K562 (cell line): Measurements from ENCODE around the gene OLFML2A. TPM values are rescaled to one million over a fixed set of nuclear protein-coding genes. Genes with fewer than 3 reads are reported as not detected.

Experiments
- ATAC-seq: fragments of 200-7000 bp; cut with Tn5 transposase; 3 replicates; pipeline ENCODE4 v1.9.1; 2020; ENCODE audit warnings: moderate library complexity
- BruUV-seq: library from RNA; stranded (reverse); fragments of 400-500 nt; replicated peaks from 2 replicates; lab custom pipeline; 2021; lab: Mats Ljungman, UMichigan
- CTCF ChIA-PET: fragments of 300-600 bp; formaldehyde crosslinking; extraction: SDS; loops from one replicate; lab custom pipeline; 2021; ENCODE audit warnings: low intra/inter-chr PET ratio; lab: Yijun Ruan, JAX
- POLR2A ChIA-PET: fragments of 300-600, 350-650 bp; sonication (Branson Sonifier 250); formaldehyde crosslinking; extraction: SDS; loops from one replicate; lab custom pipeline; 2021; ENCODE audit warnings: antibody characterized with exemption, inconsistent platforms; lab: Yijun Ruan, JAX
- DNase-seq, 4 experiments: peaks; one replicate each; pipeline versions ENCODE4 v3.0.0 to v3.0.0-alpha.2; 2011 to 2018; ENCODE audit warnings: low spot score in 3 of 4, mixed read lengths in 3 of 4; ENCODE audit errors: extremely low read depth in 1 of 4
- FAIRE-seq: peaks from 2 replicates; lab custom pipeline; 2011; peaks lifted over from hg19 to GRCh38; lab: Jason Lieb, UNC
- H2AFZ ChIP-seq: 2 replicates; pipeline ENCODE4 v1.6.0; 2011; ENCODE audit warnings: low read depth, low read length, control low read depth, inconsistent platforms
- H3K27ac ChIP-seq: fragments of 200-600 bp; 3 replicates; pipeline ENCODE4 v1.8.0; 2011; ENCODE audit warnings: low read depth, mild to moderate bottlenecking, control low read depth, inconsistent platforms, low read length, moderate library complexity, mixed read lengths; ENCODE audit errors: extremely low read depth
- H3K27me3 ChIP-seq, 2 experiments: fragments of 300-600 bp in 1 of 2; 2 replicates in 1 of 2; 3 replicates in 1 of 2; pipeline versions ENCODE4 v1.6.0 to v1.8.0; 2011; ENCODE audit warnings: inconsistent platforms in 2 of 2, low read length in 2 of 2, mild to moderate bottlenecking in 1 of 2, mixed read lengths in 1 of 2, moderate library complexity in 1 of 2; ENCODE audit not compliant: control insufficient read depth in 2 of 2, insufficient read depth in 2 of 2
- H3K36me3 ChIP-seq: fragments of 300-600 bp; 3 replicates; pipeline ENCODE4 v1.8.0; 2011; ENCODE audit warnings: mild to moderate bottlenecking, low read length, inconsistent platforms; ENCODE audit not compliant: control insufficient read depth, insufficient read depth
- H3K4me1 ChIP-seq, 2 experiments: fragments of 200-600 bp in 1 of 2; replicated peaks in 1 of 2; 2 replicates in 1 of 2; 3 replicates in 1 of 2; pipeline versions ENCODE4 v1.5.1 to v1.8.0; 2011; ENCODE audit warnings: inconsistent platforms in 2 of 2, low read length in 2 of 2, mild to moderate bottlenecking in 1 of 2, mixed read lengths in 1 of 2, moderate library complexity in 1 of 2; ENCODE audit not compliant: control insufficient read depth in 2 of 2, insufficient read depth in 2 of 2
- H3K4me2 ChIP-seq: 2 replicates; pipeline ENCODE4 v1.6.1; 2011; ENCODE audit warnings: low read length, control low read depth, inconsistent platforms, mixed read lengths; ENCODE audit not compliant: insufficient read depth
- H3K4me3 ChIP-seq: fragments of 200-600 bp; sonication (generic), shearing (Covaris generic); 2 replicates; pipeline ENCODE4 v1.5.1; 2016; ENCODE audit warnings: control low read depth, inconsistent platforms
- H3K79me2 ChIP-seq: fragments of 200-600 bp; 3 replicates; pipeline ENCODE4 v1.8.0; 2011; ENCODE audit warnings: low read length, inconsistent platforms; ENCODE audit not compliant: control insufficient read depth, insufficient read depth
- H3K9ac ChIP-seq, 2 experiments: 2 replicates each; pipeline versions ENCODE4 v1.6.0 to v1.6.1; 2011; ENCODE audit warnings: low read depth in 2 of 2, low read length in 2 of 2, control low read depth in 1 of 2, inconsistent platforms in 1 of 2, mild to moderate bottlenecking in 1 of 2, mixed read lengths in 1 of 2; ENCODE audit not compliant: insufficient read depth in 1 of 2
- H3K9me1 ChIP-seq: one replicate; pipeline ENCODE4 v1.6.0; 2011; ENCODE audit warnings: inconsistent platforms, mild to moderate bottlenecking, low read length, moderate library complexity; ENCODE audit not compliant: control insufficient read depth, insufficient read depth
- H3K9me3 ChIP-seq: replicated peaks from 2 replicates; pipeline ENCODE4 v1.5.1; 2011; ENCODE audit warnings: low read depth, low read length, inconsistent platforms; ENCODE audit not compliant: control insufficient read depth, insufficient read depth
- H4K20me1 ChIP-seq: replicated peaks from 2 replicates; pipeline ENCODE4 v1.6.1; 2011; ENCODE audit warnings: low read length, inconsistent platforms, mixed read lengths; ENCODE audit not compliant: control insufficient read depth, insufficient read depth
- CAMTA2 ChIP-seq: fragments of 250-450 bp; sonication (Bioruptor Pico); conservative IDR thresholded peaks from 2 replicates; pipeline ENCODE4 v1.5.1; 2022
- EGR1 ChIP-seq: fragments of 450-650 bp; conservative IDR thresholded peaks from 2 replicates; pipeline ENCODE4 v1.6.1; 2017; ENCODE audit warnings: mild to moderate bottlenecking
- ETS1 ChIP-seq: conservative IDR thresholded peaks from 2 replicates; pipeline ENCODE4 v1.6.1; 2011; ENCODE audit warnings: low read depth, mild to moderate bottlenecking, low read length; ENCODE audit not compliant: control insufficient read depth
- GATAD2A ChIP-seq: fragments of 450-650 bp; IDR thresholded peaks from 2 replicates; pipeline ENCODE4 v1.6.1; 2017
- KAT2B ChIP-seq: IDR thresholded peaks from one replicate; pipeline ENCODE4 v1.6.1; 2012; ENCODE audit warnings: low read depth, mild to moderate bottlenecking, control low read depth, inconsistent platforms, low read length, moderate library complexity
- NR2C1 ChIP-seq, 2 experiments: fragments of 450-650 bp; IDR thresholded peaks; 2 replicates each; pipeline ENCODE4 v1.6.1; 2017; ENCODE audit warnings: mild to moderate bottlenecking in 2 of 2, antibody characterized with exemption in 1 of 2, inconsistent platforms in 1 of 2, missing compliant biosample characterization in 1 of 2, missing genetic modification characterization in 1 of 2
- PCBP2 ChIP-seq: fragments of 200-400 bp; formaldehyde crosslinking; IDR thresholded peaks from 2 replicates; pipeline ENCODE4 v1.6.1; 2018; ENCODE audit warnings: low read length, low read depth, mild to moderate bottlenecking, moderate library complexity; ENCODE audit not compliant: poor library complexity, severe bottlenecking
- XRCC5 ChIP-seq: fragments of 200-400 bp; formaldehyde crosslinking; IDR thresholded peaks from 2 replicates; pipeline ENCODE4 v1.6.1; 2017; ENCODE audit warnings: low read depth, mild to moderate bottlenecking, low read length
- ZBTB1 ChIP-seq: sonication (generic); formaldehyde crosslinking; IDR thresholded peaks from 2 replicates; pipeline ENCODE4 v1.8.1; 2023; ENCODE audit warnings: missing genetic modification reagents, low read depth, mild to moderate bottlenecking, borderline replicate concordance
- ZNF263 ChIP-seq: sonication (generic); formaldehyde crosslinking; IDR thresholded peaks from 2 replicates; pipeline ENCODE4 v1.8.0; 2022; ENCODE audit warnings: mild to moderate bottlenecking, missing genetic modification reagents, borderline replicate concordance
- ZNF324 ChIP-seq: fragments of 250-450 bp; sonication (Bioruptor Pico); IDR thresholded peaks from 2 replicates; pipeline ENCODE4 v1.4.0; 2020; ENCODE audit warnings: mild to moderate bottlenecking
- WGBS: fragments of 100-300 bp; shearing (Covaris generic); methylation state at CpG from one replicate; pipeline ENCODE4 v1.1.6; 2016; ENCODE audit warnings: low coverage, mixed read lengths; ENCODE audit not compliant: insufficient coverage; ENCODE audit errors: missing lambda C conversion rate; 5-methylcytosine and 5-hydroxymethylcytosine counted together
- in situ Hi-C: fragments of 300-500 bp; cut with MboI; formaldehyde crosslinking; loops from 4 replicates; pipeline ENCODE4 v1.15.0; 2018; ENCODE audit warnings: inconsistent platforms, mixed read lengths
- intact Hi-C: fragments of 100-400 bp; cut with micrococcal nuclease; formaldehyde crosslinking; loops from 2 replicates; pipeline ENCODE4 v1.14.2; 2022
- polyA plus RNA-seq, 8 experiments: library from polyadenylated mRNA; depleted of rRNA in 4 of 8; stranded (reverse) in 5 of 8; unstranded in 3 of 8; fragments of >200 nt; fragmentation: Nextera tagmentation in 2 of 8; fragmentation: Illumina TruSeq in 1 of 8; extraction: Ambion mirVana in 2 of 8; extraction: Trizol in 1 of 8; gene quantifications; 2 replicates each; pipeline versions ENCODE4 v1.2.1 to v1.2.3, GENCODE V29; 2011 to 2014; ENCODE audit warnings: inconsistent platforms in 1 of 8, missing spikeins in 1 of 8
- total RNA-seq, 7 experiments: library from RNA; depleted of rRNA in 6 of 7; stranded (reverse); fragments of >200 nt in 6 of 7; fragmentation: Illumina TruSeq in 2 of 7; extraction: Trizol in 2 of 7; gene quantifications; 2 replicates each; pipeline versions ENCODE4 v1.2.1 to v1.2.3, GENCODE V29; 2011 to 2021; ENCODE audit warnings: low replicate concordance in 1 of 7
- TF ChIP-seq, protein P1 (sequence below): sonication (generic); formaldehyde crosslinking; IDR thresholded peaks from 2 replicates; pipeline ENCODE4 v1.8.1; 2023; ENCODE audit warnings: missing genetic modification reagents, mild to moderate bottlenecking, borderline replicate concordance
- TF ChIP-seq, protein P2 (sequence below): fragments of 250-450 bp; sonication (Bioruptor Pico); IDR thresholded peaks from 2 replicates; pipeline ENCODE4 v1.9.0; 2021; ENCODE audit warnings: mild to moderate bottlenecking, inconsistent platforms

OLFML2A gene
- total and polyA plus RNA-seq, 9 of the 15 experiments (the other 6 are each of a cell fraction or from before 2014, with no cell fraction given), result 0.16 TPM; not detected in 8

GRCh38 chr9:124795881-124796431, 19.0 kb downstream of the OLFML2A start:
- in situ Hi-C loops, result loop anchor here (10.0 kb wide), 1 partner anchor 49 kb away; no protein-coding TSS in a partner anchor
- TF ChIP-seq, protein P1, sequence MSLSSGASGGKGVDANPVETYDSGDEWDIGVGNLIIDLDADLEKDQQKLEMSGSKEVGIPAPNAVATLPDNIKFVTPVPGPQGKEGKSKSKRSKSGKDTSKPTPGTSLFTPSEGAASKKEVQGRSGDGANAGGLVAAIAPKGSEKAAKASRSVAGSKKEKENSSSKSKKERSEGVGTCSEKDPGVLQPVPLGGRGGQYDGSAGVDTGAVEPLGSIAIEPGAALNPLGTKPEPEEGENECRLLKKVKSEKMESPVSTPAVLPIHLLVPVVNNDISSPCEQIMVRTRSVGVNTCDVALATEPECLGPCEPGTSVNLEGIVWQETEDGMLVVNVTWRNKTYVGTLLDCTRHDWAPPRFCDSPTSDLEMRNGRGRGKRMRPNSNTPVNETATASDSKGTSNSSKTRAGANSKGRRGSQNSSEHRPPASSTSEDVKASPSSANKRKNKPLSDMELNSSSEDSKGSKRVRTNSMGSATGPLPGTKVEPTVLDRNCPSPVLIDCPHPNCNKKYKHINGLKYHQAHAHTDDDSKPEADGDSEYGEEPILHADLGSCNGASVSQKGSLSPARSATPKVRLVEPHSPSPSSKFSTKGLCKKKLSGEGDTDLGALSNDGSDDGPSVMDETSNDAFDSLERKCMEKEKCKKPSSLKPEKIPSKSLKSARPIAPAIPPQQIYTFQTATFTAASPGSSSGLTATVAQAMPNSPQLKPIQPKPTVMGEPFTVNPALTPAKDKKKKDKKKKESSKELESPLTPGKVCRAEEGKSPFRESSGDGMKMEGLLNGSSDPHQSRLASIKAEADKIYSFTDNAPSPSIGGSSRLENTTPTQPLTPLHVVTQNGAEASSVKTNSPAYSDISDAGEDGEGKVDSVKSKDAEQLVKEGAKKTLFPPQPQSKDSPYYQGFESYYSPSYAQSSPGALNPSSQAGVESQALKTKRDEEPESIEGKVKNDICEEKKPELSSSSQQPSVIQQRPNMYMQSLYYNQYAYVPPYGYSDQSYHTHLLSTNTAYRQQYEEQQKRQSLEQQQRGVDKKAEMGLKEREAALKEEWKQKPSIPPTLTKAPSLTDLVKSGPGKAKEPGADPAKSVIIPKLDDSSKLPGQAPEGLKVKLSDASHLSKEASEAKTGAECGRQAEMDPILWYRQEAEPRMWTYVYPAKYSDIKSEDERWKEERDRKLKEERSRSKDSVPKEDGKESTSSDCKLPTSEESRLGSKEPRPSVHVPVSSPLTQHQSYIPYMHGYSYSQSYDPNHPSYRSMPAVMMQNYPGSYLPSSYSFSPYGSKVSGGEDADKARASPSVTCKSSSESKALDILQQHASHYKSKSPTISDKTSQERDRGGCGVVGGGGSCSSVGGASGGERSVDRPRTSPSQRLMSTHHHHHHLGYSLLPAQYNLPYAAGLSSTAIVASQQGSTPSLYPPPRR, result no peak
- TF ChIP-seq, protein P2, sequence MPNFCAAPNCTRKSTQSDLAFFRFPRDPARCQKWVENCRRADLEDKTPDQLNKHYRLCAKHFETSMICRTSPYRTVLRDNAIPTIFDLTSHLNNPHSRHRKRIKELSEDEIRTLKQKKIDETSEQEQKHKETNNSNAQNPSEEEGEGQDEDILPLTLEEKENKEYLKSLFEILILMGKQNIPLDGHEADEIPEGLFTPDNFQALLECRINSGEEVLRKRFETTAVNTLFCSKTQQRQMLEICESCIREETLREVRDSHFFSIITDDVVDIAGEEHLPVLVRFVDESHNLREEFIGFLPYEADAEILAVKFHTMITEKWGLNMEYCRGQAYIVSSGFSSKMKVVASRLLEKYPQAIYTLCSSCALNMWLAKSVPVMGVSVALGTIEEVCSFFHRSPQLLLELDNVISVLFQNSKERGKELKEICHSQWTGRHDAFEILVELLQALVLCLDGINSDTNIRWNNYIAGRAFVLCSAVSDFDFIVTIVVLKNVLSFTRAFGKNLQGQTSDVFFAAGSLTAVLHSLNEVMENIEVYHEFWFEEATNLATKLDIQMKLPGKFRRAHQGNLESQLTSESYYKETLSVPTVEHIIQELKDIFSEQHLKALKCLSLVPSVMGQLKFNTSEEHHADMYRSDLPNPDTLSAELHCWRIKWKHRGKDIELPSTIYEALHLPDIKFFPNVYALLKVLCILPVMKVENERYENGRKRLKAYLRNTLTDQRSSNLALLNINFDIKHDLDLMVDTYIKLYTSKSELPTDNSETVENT (CRISPR knock-in tag), result no peak
- no peak for TF ChIP-seq PCBP2
- no peak for TF ChIP-seq CAMTA2 (CRISPR knock-in tag)
- no peak for TF ChIP-seq KAT2B
- no peak for TF ChIP-seq ETS1
- no peak for TF ChIP-seq ZNF324
- no peak for TF ChIP-seq ZNF263 (CRISPR knock-in tag)
- TF ChIP-seq XRCC5, result no peak
- no peak for TF ChIP-seq GATAD2A
- TF ChIP-seq ZBTB1 (CRISPR knock-in tag), result no peak
- TF ChIP-seq NR2C1 (IDR thresholded peaks at IDR 0.05), result no peak
- no peak for TF ChIP-seq NR2C1 (tag; IDR thresholded peaks at IDR 0.05)
- TF ChIP-seq EGR1, result no peak

More at GRCh38 chr9:124795881-124796431, 19.0 kb downstream of the OLFML2A start:
- Histone ChIP-seq H3K9ac (peak overlapping the region in 1 of 2 experiments; percentile 1; a peak in 1 of 4 replicates), H2AFZ (no peak overlapping the region), H3K4me2 (no peak overlapping the region), H3K79me2 (no peaks in the 10 kb centered on the region), H3K27me3 (peaks cover 4 to 26% of the 10 kb centered on the region in 2 experiments; a peak in 3 of 5 replicates), H3K27ac (no peak overlapping the region), H3K9me1 (no peaks in the 10 kb centered on the region), H3K9me3 (no peaks in the 10 kb centered on the region), H3K4me1 (peaks cover 2 to 20% of the 10 kb centered on the region in 2 experiments; a peak in 2 of 5 replicates), H3K4me3 (no peak overlapping the region), H3K36me3 (no peaks in the 10 kb centered on the region), H4K20me1 (no peaks in the 10 kb centered on the region)
- CTCF ChIA-PET, result interaction anchor here (0.6 to 3.1 kb wide), 4 partner anchors 57 to 578 kb away, joined by 3 to 25 read pairs (median 4); partner anchors contain the start of gene WDR38
- WGBS, result 32% methylated on average over 7 of the region's 9 CpGs
- FAIRE-seq, result no peak
- POLR2A ChIA-PET, result interaction anchor here (0.6 to 1.3 kb wide), 4 partner anchors 9 to 61 kb away, joined by 3 to 5 read pairs (median 4); no protein-coding TSS in a partner anchor
- no peak for ATAC-seq
- intact Hi-C loops, result loop anchor here (1.0 kb wide), 1 partner anchor 56 kb away; no protein-coding TSS in a partner anchor
- no peak for DNase-seq
- BruUV-seq, result no TSS peak
